Naive thymus-derived CD4-positive, alpha-beta T cell (primary cell): ENCODE measurements around the gene DUSP7. TPM values are rescaled to one million over a fixed set of nuclear protein-coding genes. Genes with fewer than 3 reads are reported as not detected.

Experiments used
- ATAC-seq: fragments of 150-1000 bp; cut with Tn5 transposase; 2 replicates; pipeline ENCODE4 v1.10.0; 2021; ENCODE audit warnings: mild to moderate bottlenecking, moderate library complexity
- CTCF ChIA-PET: fragments of 350-600 bp; sonication (Branson Sonifier 250); formaldehyde crosslinking; loops from one replicate; lab custom pipeline; 2021; ENCODE audit warnings: antibody characterized with exemption; lab: Charles Lee
- POLR2A ChIA-PET: fragments of 350-600 bp; sonication (Branson Sonifier 250); formaldehyde crosslinking; loops from one replicate; lab custom pipeline; 2021; ENCODE audit warnings: antibody characterized with exemption, inconsistent platforms; lab: Charles Lee
- DNase-seq, 9 donors: peaks; one replicate each; pipeline versions ENCODE4 v3.0.0 to v3.0.0-alpha.2; 2020 to 2022; ENCODE audit warnings: mixed read lengths in 1 of 9
- H3K27ac ChIP-seq: one replicate; pipeline ENCODE4 v1.7.0; 2013; ENCODE audit warnings: mild to moderate bottlenecking, low read depth, low read length, moderate library complexity
- H3K27me3 ChIP-seq, 2 donors: one replicate each; pipeline ENCODE4 v1.7.0; 2013; ENCODE audit warnings: low read length in 2 of 2, mild to moderate bottlenecking in 2 of 2, moderate library complexity in 2 of 2; ENCODE audit not compliant: control insufficient read depth in 2 of 2, insufficient read depth in 2 of 2
- H3K36me3 ChIP-seq, 3 experiments: 1 replicate in 2 of 3; 2 replicates in 1 of 3; pipeline ENCODE4 v1.7.0; 2013; ENCODE audit warnings: low read length in 3 of 3, mild to moderate bottlenecking in 3 of 3, moderate library complexity in 1 of 3; ENCODE audit not compliant: insufficient read depth in 3 of 3, control insufficient read depth in 2 of 3
- H3K4me1 ChIP-seq, 2 donors: one replicate each; pipeline ENCODE4 v1.7.0; 2013; ENCODE audit warnings: low read length in 2 of 2, mild to moderate bottlenecking in 2 of 2, moderate library complexity in 1 of 2; ENCODE audit not compliant: control insufficient read depth in 2 of 2, insufficient read depth in 2 of 2
- H3K4me3 ChIP-seq: 2 replicates; pipeline ENCODE4 v1.7.0; 2013; ENCODE audit warnings: mild to moderate bottlenecking, low read length
- H3K9me3 ChIP-seq, 3 experiments: 1 replicate in 2 of 3; 2 replicates in 1 of 3; pipeline ENCODE4 v1.7.0; 2013; ENCODE audit warnings: low read length in 3 of 3; ENCODE audit not compliant: control insufficient read depth in 2 of 3
- H3K27ac Mint-ChIP-seq, 9 donors: one replicate each; pipeline ENCODE4 v1.8.0; 2020 to 2022; ENCODE audit warnings: mixed read lengths in 9 of 9, mild to moderate bottlenecking in 8 of 9, moderate library complexity in 5 of 9, inconsistent platforms in 2 of 9
- H3K27me3 Mint-ChIP-seq, 5 donors: one replicate each; pipeline ENCODE4 v1.8.0; 2021 to 2022; ENCODE audit warnings: mixed read lengths in 5 of 5, mild to moderate bottlenecking in 1 of 5
- H3K36me3 Mint-ChIP-seq, 5 donors: one replicate each; pipeline ENCODE4 v1.8.0; 2020 to 2022; ENCODE audit warnings: mixed read lengths in 5 of 5, mild to moderate bottlenecking in 3 of 5, inconsistent platforms in 1 of 5
- H3K4me1 Mint-ChIP-seq, 7 donors: one replicate each; pipeline ENCODE4 v1.8.0; 2020 to 2022; ENCODE audit warnings: mixed read lengths in 7 of 7, mild to moderate bottlenecking in 3 of 7, inconsistent platforms in 1 of 7
- H3K4me3 Mint-ChIP-seq, 10 donors: one replicate each; pipeline ENCODE4 v1.8.0; 2020 to 2022; ENCODE audit warnings: mild to moderate bottlenecking in 10 of 10, mixed read lengths in 10 of 10, moderate library complexity in 6 of 10, inconsistent platforms in 2 of 10
- H3K9me3 Mint-ChIP-seq, 11 donors: one replicate each; pipeline ENCODE4 v1.8.0; 2020 to 2022; ENCODE audit warnings: mixed read lengths in 11 of 11, mild to moderate bottlenecking in 4 of 11, inconsistent platforms in 1 of 11, moderate library complexity in 1 of 11
- intact Hi-C, 2 donors: fragments of 100-400 bp; cut with micrococcal nuclease; formaldehyde crosslinking; loops; one replicate each; pipeline ENCODE4 v1.15.1; 2023
- polyA plus RNA-seq, 2 donors: library from polyadenylated mRNA; unstranded; fragments of 300-500 nt; fragmentation: Illumina TruSeq; gene quantifications; one replicate each; pipeline ENCODE4 v1.2.3, GENCODE V29; 2021
- total RNA-seq, 6 experiments: library from RNA in 5 of 6; stranded (reverse) in 5 of 6; gene quantifications; 1 replicate in 5 of 6; 2 replicates in 1 of 6; pipeline ENCODE4 v1.2.3 and lab custom pipeline; 2021 to 2026

The DUSP7 gene, protein sequence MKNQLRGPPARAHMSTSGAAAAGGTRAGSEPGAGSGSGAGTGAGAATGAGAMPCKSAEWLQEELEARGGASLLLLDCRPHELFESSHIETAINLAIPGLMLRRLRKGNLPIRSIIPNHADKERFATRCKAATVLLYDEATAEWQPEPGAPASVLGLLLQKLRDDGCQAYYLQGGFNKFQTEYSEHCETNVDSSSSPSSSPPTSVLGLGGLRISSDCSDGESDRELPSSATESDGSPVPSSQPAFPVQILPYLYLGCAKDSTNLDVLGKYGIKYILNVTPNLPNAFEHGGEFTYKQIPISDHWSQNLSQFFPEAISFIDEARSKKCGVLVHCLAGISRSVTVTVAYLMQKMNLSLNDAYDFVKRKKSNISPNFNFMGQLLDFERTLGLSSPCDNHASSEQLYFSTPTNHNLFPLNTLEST
- 10 to 100 TPM; 12.6 to 41.5 (median 40.4) TPM for total RNA-seq
- polyA plus RNA-seq: 1 to 10 TPM; 4.9 to 6.9 TPM
- 10.4 reads per million, percentile 36 among the genes with 10 or more reads in this experiment for total RNA-seq (lab: John Stamatoyannopoulos, UW)

DNA sequence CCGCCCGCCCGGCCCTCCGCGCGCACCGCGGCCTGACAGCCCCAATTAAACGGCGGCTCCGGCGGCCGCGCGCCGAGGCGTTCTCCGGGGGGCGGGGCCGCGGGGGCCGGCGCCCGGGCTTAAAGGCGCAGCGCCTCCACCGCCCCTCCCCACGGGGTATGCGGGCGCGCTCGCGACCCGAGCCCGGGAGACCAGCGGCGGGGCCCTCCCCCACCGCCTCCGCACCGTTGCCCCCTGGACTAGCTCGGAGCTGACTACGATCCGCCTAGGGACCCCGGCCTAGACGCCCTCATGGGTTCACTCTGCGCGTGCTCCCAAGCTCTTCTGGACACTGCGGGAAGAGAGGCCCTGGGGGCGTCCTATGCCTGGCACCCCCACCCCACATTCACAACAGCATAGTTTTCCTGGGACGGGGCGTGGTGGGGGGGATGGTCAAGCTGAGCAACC is at the start of gene DUSP7:
TSS of gene DUSP7 (minus strand) at position 51 of the 447 bp plus-strand sequence. CDS start 205 bp downstream, outside the sequence.
- peaks cover 40 to 41% of the 10 kb centered on the region in 2 donors for H3K4me1 ChIP-seq
- peak; percentile 42 for ATAC-seq
- peaks cover 0 to 24% (median 5%) of the 10 kb centered on the region in 5 donors for H3K36me3 Mint-ChIP-seq
- peaks cover 0 to 3% (median 0%) of the 10 kb centered on the region in 11 donors for H3K9me3 Mint-ChIP-seq
- no peaks in the 10 kb centered on the region for H3K9me3 ChIP-seq
- H3K4me3 ChIP-seq: peak within 1 kb of the TSS; percentile 92
- intact Hi-C loops: loop anchor here (2.0 to 10.0 kb wide), 20 partner anchors 88 to 1820 kb away; partner anchors contain the start of genes GNAI2 (in 2 of the 2), TEX264 (in 2 of the 2), WDR82 (in 2 of the 2) and ALAS1 (in 1 of the 2)
- DNase-seq: peak; percentile 56 to 85 (median 71)
- H3K27ac ChIP-seq: peak within 1 kb of the TSS; percentile 80
- peaks cover 31 to 45% (median 32%) of the 10 kb centered on the region in 7 donors for H3K4me1 Mint-ChIP-seq
- H3K36me3 ChIP-seq: peaks cover 0 to 3% (median 0%) of the 10 kb centered on the region in 3 experiments
- H3K27me3 ChIP-seq: no peaks in the 10 kb centered on the region
- peak within 1 kb of the TSS; percentile 90 to 99 (median 95) for H3K27ac Mint-ChIP-seq
- ChIA-PET POLR2A (interaction anchor here (0.6 to 5.2 kb wide), 19 partner anchors 9 to 557 kb away, joined by 3 to 33 read pairs (median 4); partner anchors contain the start of genes ABHD14A, ABHD14B, ALAS1 and DCAF1), CTCF (interaction anchor here (0.9 to 6.4 kb wide), 8 partner anchors 20 to 182 kb away, joined by 3 to 70 read pairs (median 6); no protein-coding TSS in a partner anchor)
- H3K4me3 Mint-ChIP-seq: peak within 1 kb of the TSS; percentile 90 to 97 (median 94)
- peaks cover 0 to 4% (median 0%) of the 10 kb centered on the region in 5 donors for H3K27me3 Mint-ChIP-seq

DNA sequence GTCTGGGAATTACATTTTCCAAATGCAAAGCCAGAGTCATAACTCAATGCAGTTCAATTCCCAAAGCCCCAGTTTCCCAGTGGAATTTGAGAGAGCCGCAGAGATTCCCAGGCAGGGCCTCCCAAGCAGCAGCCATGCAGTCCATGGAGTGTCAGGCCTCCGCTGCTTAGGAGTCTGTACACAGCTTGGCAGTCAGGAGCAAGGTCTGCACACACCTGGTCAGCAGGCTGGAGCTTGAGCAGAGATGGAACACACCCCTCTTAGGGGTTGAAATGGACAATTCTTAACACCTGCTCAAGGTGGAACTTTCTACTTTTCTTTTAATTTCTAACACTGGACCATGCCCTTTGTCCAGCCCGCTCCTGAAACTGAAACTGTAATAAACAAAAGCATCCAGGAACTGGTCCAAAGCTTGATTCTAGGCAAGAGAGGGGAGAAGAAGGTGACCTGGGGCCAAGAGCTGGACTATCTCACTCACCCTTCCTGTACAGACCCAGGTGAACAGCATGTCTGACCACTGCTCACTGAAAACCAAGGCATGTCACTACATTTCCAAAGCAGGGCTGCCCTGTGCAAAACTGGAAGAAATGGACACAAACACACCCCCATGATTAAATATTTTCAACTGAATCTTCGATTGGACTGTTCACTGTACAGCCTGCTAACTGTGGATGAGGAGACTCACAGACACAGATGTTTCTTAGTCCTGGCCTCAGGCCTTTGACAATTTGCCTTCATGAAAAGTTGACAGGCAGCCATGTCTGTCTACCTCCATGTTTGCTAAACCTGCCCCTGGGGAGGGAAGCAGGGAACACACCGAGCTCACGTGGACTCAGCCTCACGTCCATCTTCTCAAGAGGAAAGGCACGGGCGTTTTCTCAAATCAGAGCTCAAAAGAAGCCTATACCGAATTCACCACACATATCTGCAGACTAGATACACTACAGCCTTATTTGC is 48.6 kb upstream of the DUSP7 start:
- POLR2A ChIA-PET: no interaction called here
- no peaks in the 10 kb centered on the region for H3K9me3 ChIP-seq
- peaks cover 5 to 25% (median 9%) of the 10 kb centered on the region in 5 donors for H3K36me3 Mint-ChIP-seq
- no peaks in the 10 kb centered on the region for H3K27me3 ChIP-seq
- H3K4me3 ChIP-seq: no peak overlapping the region
- no peak overlapping the region for H3K27ac Mint-ChIP-seq
- intact Hi-C loops: no loop called here
- no peak for DNase-seq
- no peak for ATAC-seq
- H3K9me3 Mint-ChIP-seq: peaks cover 0 to 23% (median 6%) of the 10 kb centered on the region in 11 donors
- H3K27ac ChIP-seq: no peak overlapping the region
- no peaks in the 10 kb centered on the region for H3K27me3 Mint-ChIP-seq
- no peaks in the 10 kb centered on the region for H3K36me3 ChIP-seq
- no peak overlapping the region for H3K4me3 Mint-ChIP-seq
- peaks cover 0 to 8% (median 0%) of the 10 kb centered on the region in 7 donors for H3K4me1 Mint-ChIP-seq
- CTCF ChIA-PET: no interaction called here
- no peaks in the 10 kb centered on the region for H3K4me1 ChIP-seq

DNA sequence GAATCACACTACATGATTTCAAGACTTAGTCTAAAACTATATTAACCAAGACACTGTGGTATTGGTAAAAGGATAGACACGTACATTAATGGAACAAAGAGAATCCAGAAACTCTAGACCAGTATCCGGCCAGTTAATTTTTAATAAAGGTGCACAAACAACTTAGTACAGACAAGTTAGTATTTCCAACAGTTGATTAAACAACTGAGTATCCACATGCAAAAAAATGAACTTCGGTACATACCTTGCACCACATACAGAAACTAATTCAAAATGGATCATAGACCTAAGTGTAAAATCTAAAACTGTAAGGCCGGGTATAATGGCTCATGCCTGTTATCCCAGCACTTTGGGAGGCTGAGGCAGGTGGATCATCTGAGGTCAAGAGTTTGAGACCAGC is 46.6 kb upstream of the DUSP7 start:
- H3K4me1 Mint-ChIP-seq: peaks cover 0 to 6% (median 0%) of the 10 kb centered on the region in 7 donors

DNA sequence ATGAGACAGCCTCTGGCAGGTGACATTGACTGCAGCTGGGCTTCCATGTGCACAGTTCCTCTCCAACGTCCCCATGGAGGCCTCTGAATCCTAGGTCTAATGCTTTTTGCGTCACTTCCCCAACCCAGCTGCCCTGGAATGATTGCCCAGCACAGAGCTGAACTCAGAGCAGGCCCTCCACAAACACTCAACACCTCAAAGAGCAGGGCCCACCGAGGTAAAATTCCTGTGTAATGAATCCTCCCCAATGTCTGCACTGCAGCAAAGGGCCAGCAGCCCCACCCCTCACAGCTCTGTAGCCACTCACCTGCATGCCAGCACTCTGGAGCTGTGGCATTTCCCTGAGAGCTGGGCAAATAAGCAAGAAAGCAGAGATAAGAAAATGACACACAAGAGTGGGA is 42.6 kb upstream of the DUSP7 start:
- H3K36me3 ChIP-seq: no peaks in the 10 kb centered on the region
- no peak overlapping the region for H3K4me3 Mint-ChIP-seq
- H3K4me3 ChIP-seq: no peak overlapping the region
- no peaks in the 10 kb centered on the region for H3K27me3 Mint-ChIP-seq
- H3K4me1 Mint-ChIP-seq: peaks cover 0 to 6% (median 0%) of the 10 kb centered on the region in 7 donors
- H3K27ac ChIP-seq: no peak overlapping the region
- peaks cover 0 to 23% (median 6%) of the 10 kb centered on the region in 11 donors for H3K9me3 Mint-ChIP-seq
- H3K27me3 ChIP-seq: no peaks in the 10 kb centered on the region
- intact Hi-C loops: no loop called here
- H3K27ac Mint-ChIP-seq: peak overlapping the region in 1 of 9 donors; percentile 52
- POLR2A ChIA-PET: interaction anchor here (0.5 kb wide), 1 partner anchor 35 kb away, joined by 3 read pairs; no protein-coding TSS in a partner anchor
- ATAC-seq (no peak), DNase-seq (no peak)
- H3K36me3 Mint-ChIP-seq: peaks cover 7 to 23% (median 11%) of the 10 kb centered on the region in 5 donors
- no peaks in the 10 kb centered on the region for H3K9me3 ChIP-seq
- CTCF ChIA-PET: no interaction called here
- H3K4me1 ChIP-seq: no peaks in the 10 kb centered on the region

More for the DNA sequence above, 46.6 kb upstream of the DUSP7 start:
- POLR2A ChIA-PET: no interaction called here
- no peak overlapping the region for H3K4me3 Mint-ChIP-seq
- no peaks in the 10 kb centered on the region for H3K27me3 Mint-ChIP-seq
- H3K36me3 Mint-ChIP-seq: peaks cover 7 to 27% (median 11%) of the 10 kb centered on the region in 5 donors
- no peaks in the 10 kb centered on the region for H3K9me3 ChIP-seq
- no peaks in the 10 kb centered on the region for H3K27me3 ChIP-seq
- no peaks in the 10 kb centered on the region for H3K4me1 ChIP-seq
- H3K9me3 Mint-ChIP-seq: peaks cover 0 to 23% (median 6%) of the 10 kb centered on the region in 11 donors
- intact Hi-C loops: no loop called here
- no peak overlapping the region for H3K27ac Mint-ChIP-seq
- no peak overlapping the region for H3K27ac ChIP-seq
- DNase-seq: no peak
- ATAC-seq: no peak
- CTCF ChIA-PET: no interaction called here
- no peak overlapping the region for H3K4me3 ChIP-seq
- H3K36me3 ChIP-seq: no peaks in the 10 kb centered on the region

DNA sequence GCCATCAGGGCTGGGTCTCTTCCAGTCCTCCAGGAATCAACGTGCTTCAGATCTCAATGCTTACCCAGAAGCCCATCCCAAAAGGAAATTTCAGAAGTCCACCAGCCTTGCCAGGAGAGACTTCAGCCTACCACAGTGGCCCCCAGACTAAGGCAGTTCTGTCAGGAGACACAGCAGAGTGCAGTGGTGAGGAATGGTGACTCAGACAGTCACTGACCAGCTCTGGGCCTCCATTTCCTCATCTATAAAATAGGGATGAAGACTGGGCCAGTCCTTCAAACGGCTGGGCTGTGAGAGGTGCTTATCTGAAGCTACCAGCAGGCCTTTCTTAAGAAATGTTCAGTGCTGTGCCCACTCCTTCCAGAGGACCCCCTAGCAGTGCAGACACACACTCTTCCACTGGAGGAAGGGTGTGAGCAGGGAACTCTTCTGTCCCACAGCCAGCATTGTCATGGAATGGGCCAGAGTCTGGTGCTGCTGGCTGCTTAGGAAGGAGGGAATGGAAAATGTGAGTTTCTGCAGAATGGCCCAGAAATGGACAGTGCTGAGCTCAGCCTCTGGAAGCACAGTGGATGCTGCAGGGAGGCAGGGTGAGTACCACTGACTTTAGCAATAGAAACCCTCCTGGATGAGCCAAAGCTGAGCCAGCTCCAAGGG is 41.6 kb upstream of the DUSP7 start:
- DNase-seq (no peak), ATAC-seq (no peak)
- H3K4me3 Mint-ChIP-seq: no peak overlapping the region
- H3K4me3 ChIP-seq: no peak overlapping the region
- no peaks in the 10 kb centered on the region for H3K9me3 ChIP-seq
- CTCF ChIA-PET: no interaction called here
- H3K4me1 ChIP-seq: no peaks in the 10 kb centered on the region
- no peak overlapping the region for H3K27ac Mint-ChIP-seq
- H3K4me1 Mint-ChIP-seq: peaks cover 0 to 6% (median 0%) of the 10 kb centered on the region in 7 donors
- intact Hi-C loops: no loop called here
- H3K9me3 Mint-ChIP-seq: peaks cover 0 to 23% (median 6%) of the 10 kb centered on the region in 11 donors
- no peak overlapping the region for H3K27ac ChIP-seq
- H3K27me3 Mint-ChIP-seq: no peaks in the 10 kb centered on the region
- no peaks in the 10 kb centered on the region for H3K27me3 ChIP-seq
- H3K36me3 Mint-ChIP-seq: peaks cover 7 to 19% (median 11%) of the 10 kb centered on the region in 5 donors
- no peaks in the 10 kb centered on the region for H3K36me3 ChIP-seq
- POLR2A ChIA-PET: no interaction called here
